H1 (cell line): ENCODE data around the gene DFFB. TPM values are rescaled to one million over a fixed set of nuclear protein-coding genes. Genes with fewer than 3 reads are reported as not detected.

Experiments
- FOSL1 ChIP-seq: IDR thresholded peaks from 2 replicates; pipeline ENCODE4 v1.6.1; 2011; ENCODE audit warnings: mild to moderate bottlenecking, low read depth, low read length, moderate library complexity; ENCODE audit not compliant: insufficient read depth
- KDM5A ChIP-seq: fragments of 200-600 bp; IDR thresholded peaks from 2 replicates; pipeline ENCODE4 v1.7.1; 2012; ENCODE audit warnings: mild to moderate bottlenecking, low read length, inconsistent platforms, mixed read lengths
- SIX5 ChIP-seq: IDR thresholded peaks from 2 replicates; pipeline ENCODE4 v1.6.1; 2011; ENCODE audit warnings: mild to moderate bottlenecking, low read depth, low read length
- SUZ12 ChIP-seq: fragments of 200-600 bp; sonication (generic); IDR thresholded peaks from 2 replicates; pipeline ENCODE4 v1.6.1; 2012; ENCODE audit warnings: mild to moderate bottlenecking, inconsistent platforms, low read length, moderate library complexity, mixed read lengths
- TAF1 ChIP-seq: IDR thresholded peaks from 2 replicates; pipeline ENCODE4 v1.6.1; 2011; ENCODE audit warnings: mild to moderate bottlenecking, low read depth, low read length
- TBP ChIP-seq: IDR thresholded peaks from 2 replicates; pipeline ENCODE4 v1.6.1; 2011; ENCODE audit warnings: low read depth, low read length, improper control_type of control experiment
- polyA plus RNA-seq, 7 experiments: library from polyadenylated mRNA; depleted of rRNA in 3 of 7; stranded (reverse) in 5 of 7; unstranded in 2 of 7; fragments of >200 nt in 5 of 7; fragments of 200-250 nt in 2 of 7; gene quantifications; 1 replicate in 5 of 7; 2 replicates in 1 of 7; 4 replicates in 1 of 7; pipeline versions ENCODE4 v1.2.1 to v1.2.3, GENCODE V29; 2011 to 2013; ENCODE audit warnings: missing spikeins in 2 of 7, mixed read lengths in 2 of 7
- total RNA-seq: library from RNA; stranded (reverse); fragmentation: NEBNext Ultra II Directional; extraction: Animal tissue kit (Norgen Biotek cat#: 25700); gene quantifications from 2 replicates; pipeline ENCODE4 v1.2.1, GENCODE V29; 2021

Gene DFFB
- total and polyA plus RNA-seq, 2 of the 8 experiments (the other 6 are each of a cell fraction or from before 2014, with no cell fraction given), result 8.6 to 11.9 TPM

DNA sequence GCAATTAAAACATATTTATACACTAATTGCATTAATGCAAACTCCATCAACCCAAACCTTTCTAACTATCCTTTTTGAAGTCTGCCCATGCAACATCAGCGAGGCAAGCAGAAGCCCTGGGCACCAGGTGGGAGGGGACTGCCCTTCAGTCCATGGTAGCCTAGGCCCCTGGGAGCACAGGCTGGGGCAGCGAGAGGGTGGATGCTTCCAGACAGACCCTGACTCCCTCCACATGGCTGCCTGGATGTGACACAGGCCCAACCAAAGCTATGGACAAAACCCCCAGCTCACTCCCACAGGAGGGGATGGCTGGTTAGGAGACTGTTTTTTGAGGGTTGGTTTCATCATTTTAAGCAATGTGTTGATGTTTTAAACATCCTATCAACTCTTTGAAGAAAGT is 43.2 kb upstream of the DFFB start (continued):
- TF ChIP-seq TBP, result no peak
- no peak for TF ChIP-seq SUZ12
- no peak for TF ChIP-seq FOSL1
- TF ChIP-seq TAF1, result no peak
- TF ChIP-seq SIX5, result no peak
- TF ChIP-seq KDM5A, result no peak
- TF ChIP-seq, all 59 proteins: peak for 0
